CD14-positive monocyte (primary cell): Measurements from ENCODE around the gene RYR3. TPM values are rescaled to one million over a fixed set of nuclear protein-coding genes. Genes with fewer than 3 reads are reported as not detected.

Source experiments
- DNase-seq, 3 donors: peaks; one replicate each; pipeline ENCODE4 v3.0.0-alpha.2; 2011 to 2022
- H2AFZ ChIP-seq: 2 replicates; pipeline ENCODE4 v1.6.0; 2012; ENCODE audit warnings: mild to moderate bottlenecking, low read depth, low read length, inconsistent platforms; ENCODE audit not compliant: insufficient read depth, poor library complexity, severe bottlenecking
- H3K27ac ChIP-seq, 2 donors: 1 replicate in 1 of 2; 2 replicates in 1 of 2; pipeline ENCODE4 v1.5.1; 2012 to 2013; ENCODE audit warnings: low read length in 2 of 2, control low read depth in 1 of 2, inconsistent platforms in 1 of 2, low read depth in 1 of 2, mild to moderate bottlenecking in 1 of 2
- H3K27me3 ChIP-seq, 2 donors: one replicate each; pipeline versions ENCODE4 v1.6.0 to v1.6.1; 2011 to 2013; ENCODE audit warnings: low read length in 2 of 2; ENCODE audit not compliant: control insufficient read depth in 2 of 2, insufficient read depth in 2 of 2
- H3K36me3 ChIP-seq, 2 donors: replicated peaks in 1 of 2; 1 replicate in 1 of 2; 2 replicates in 1 of 2; pipeline versions ENCODE4 v1.5.1 to v1.6.1; 2012 to 2013; ENCODE audit warnings: low read length in 2 of 2, control low read depth in 1 of 2, inconsistent platforms in 1 of 2, mild to moderate bottlenecking in 1 of 2; ENCODE audit not compliant: insufficient read depth in 2 of 2, control insufficient read depth in 1 of 2
- H3K4me1 ChIP-seq, 2 donors: 1 replicate in 1 of 2; 2 replicates in 1 of 2; pipeline versions ENCODE4 v1.5.1 to v1.6.1; 2012 to 2013; ENCODE audit warnings: low read length in 2 of 2, control low read depth in 1 of 2, inconsistent platforms in 1 of 2, mild to moderate bottlenecking in 1 of 2, moderate library complexity in 1 of 2; ENCODE audit not compliant: insufficient read depth in 2 of 2, control insufficient read depth in 1 of 2
- H3K4me2 ChIP-seq: replicated peaks from 2 replicates; pipeline ENCODE3; 2012; ENCODE audit warnings: low read length, moderate library complexity, mild to moderate bottlenecking; ENCODE audit not compliant: poor library complexity, severe bottlenecking; ENCODE audit errors: extremely low read depth
- H3K4me3 ChIP-seq, 3 experiments: fragments of 200-600 bp in 1 of 3; sonication (generic) in 1 of 3; replicated peaks in 1 of 3; 1 replicate in 2 of 3; 2 replicates in 1 of 3; pipeline ENCODE4 v1.5.1; 2011 to 2013; ENCODE audit warnings: low read length in 3 of 3, mild to moderate bottlenecking in 3 of 3, control low read depth in 2 of 3, low read depth in 2 of 3, inconsistent platforms in 1 of 3, moderate library complexity in 1 of 3
- H3K79me2 ChIP-seq: 2 replicates; pipeline ENCODE4 v1.6.0; 2012; ENCODE audit warnings: mild to moderate bottlenecking, control low read depth, inconsistent platforms, low read length, moderate library complexity; ENCODE audit not compliant: insufficient read depth
- H3K9ac ChIP-seq: 2 replicates; pipeline ENCODE4 v1.6.0; 2017; ENCODE audit warnings: low read length, mild to moderate bottlenecking; ENCODE audit not compliant: insufficient read depth, poor library complexity, severe bottlenecking
- H3K9me3 ChIP-seq, 2 donors: replicated peaks in 1 of 2; 1 replicate in 1 of 2; 2 replicates in 1 of 2; pipeline versions ENCODE4 v1.5.1 to v1.6.1; 2012 to 2013; ENCODE audit warnings: low read length in 2 of 2, control low read depth in 1 of 2; ENCODE audit not compliant: control insufficient read depth in 1 of 2, insufficient read depth in 1 of 2
- H4K20me1 ChIP-seq: 2 replicates; pipeline ENCODE4 v1.6.0; 2012; ENCODE audit warnings: mild to moderate bottlenecking, low read length, control low read depth, moderate library complexity; ENCODE audit not compliant: insufficient read depth
- H3K27ac Mint-ChIP-seq, 7 donors: one replicate each; pipeline ENCODE4 v1.8.0; 2020; ENCODE audit warnings: mild to moderate bottlenecking in 7 of 7, mixed read lengths in 7 of 7, moderate library complexity in 6 of 7, inconsistent platforms in 2 of 7
- H3K27me3 Mint-ChIP-seq, 3 donors: one replicate each; pipeline ENCODE4 v1.8.0; 2021 to 2022; ENCODE audit warnings: low read depth in 3 of 3, mild to moderate bottlenecking in 3 of 3, mixed read lengths in 3 of 3, moderate library complexity in 3 of 3, inconsistent platforms in 1 of 3
- H3K36me3 Mint-ChIP-seq, 2 donors: one replicate each; pipeline ENCODE4 v1.8.0; 2020; ENCODE audit warnings: mixed read lengths in 2 of 2, inconsistent platforms in 1 of 2, mild to moderate bottlenecking in 1 of 2
- H3K4me1 Mint-ChIP-seq: one replicate; pipeline ENCODE4 v1.8.0; 2020; ENCODE audit warnings: mild to moderate bottlenecking, mixed read lengths
- H3K4me3 Mint-ChIP-seq, 2 donors: one replicate each; pipeline ENCODE4 v1.8.0; 2020; ENCODE audit warnings: mild to moderate bottlenecking in 2 of 2, mixed read lengths in 2 of 2, moderate library complexity in 1 of 2
- H3K9me3 Mint-ChIP-seq, 7 donors: one replicate each; pipeline ENCODE4 v1.8.0; 2020 to 2022; ENCODE audit warnings: mixed read lengths in 7 of 7, mild to moderate bottlenecking in 6 of 7, moderate library complexity in 6 of 7, inconsistent platforms in 2 of 7
- CTCF ChIP-seq: fragments of 200-600 bp; IDR thresholded peaks from one replicate; pipeline ENCODE4 v1.8.0; 2022; ENCODE audit warnings: antibody characterized with exemption, mild to moderate bottlenecking
- WGBS: methylation state at CpG from one replicate; pipeline ENCODE4 v1.1.5; 2013; ENCODE audit warnings: missing lambda C conversion rate; ENCODE audit not compliant: insufficient coverage; 5-methylcytosine and 5-hydroxymethylcytosine counted together
- intact Hi-C, 2 donors: fragments of 100-400 bp; cut with micrococcal nuclease; formaldehyde crosslinking; loops; one replicate each; pipeline versions ENCODE4 v1.15.0 to v1.15.1; 2023
- polyA plus RNA-seq, 3 donors: library from polyadenylated mRNA; depleted of rRNA in 1 of 3; unstranded in 2 of 3; stranded (reverse) in 1 of 3; fragments of 300-500 nt in 2 of 3; fragments of >200 nt in 1 of 3; fragmentation: Illumina TruSeq in 2 of 3; gene quantifications; 1 replicate in 2 of 3; 2 replicates in 1 of 3; pipeline ENCODE4 v1.2.3, GENCODE V29; 2012 to 2021

RYR3 gene
- polyA plus RNA-seq, 3 donors, result not detected

GRCh38 chr15:33283576-33283975, 27.2 kb upstream of the RYR3 start:
- intact Hi-C loops, result no loop called here
- Histone ChIP-seq H3K79me2 (no peaks in the 10 kb centered on the region), H3K27ac (no peak overlapping the region), H3K4me2 (no peak overlapping the region), H4K20me1 (no peaks in the 10 kb centered on the region), H3K27me3 (no peaks in the 10 kb centered on the region), H3K4me1 (no peaks in the 10 kb centered on the region), H3K9ac (no peak overlapping the region), H3K4me3 (no peak overlapping the region), H2AFZ (no peak overlapping the region), H3K9me3 (no peaks in the 10 kb centered on the region), H3K36me3 (no peaks in the 10 kb centered on the region)
- DNase-seq, result no peak
- Mint-ChIP-seq H3K9me3 (peaks cover 0 to 2% (median 0%) of the 10 kb centered on the region in 7 donors), H3K4me3 (no peak overlapping the region), H3K4me1 (no peaks in the 10 kb centered on the region), H3K27ac (no peak overlapping the region), H3K36me3 (no peaks in the 10 kb centered on the region), H3K27me3 (peaks cover 3 to 4% (median 3%) of the 10 kb centered on the region in 3 donors)
- no CpG with 5 or more reads among the region's 2 CpGs for WGBS
- no peak for TF ChIP-seq CTCF

GRCh38 chr15:33284336-33284735, 26.4 kb upstream of the RYR3 start:
- Mint-ChIP-seq H3K27me3 (peaks cover 0 to 4% (median 3%) of the 10 kb centered on the region in 3 donors), H3K36me3 (no peaks in the 10 kb centered on the region), H3K9me3 (peaks cover 0 to 2% (median 0%) of the 10 kb centered on the region in 7 donors), H3K4me1 (no peaks in the 10 kb centered on the region), H3K4me3 (no peak overlapping the region), H3K27ac (no peak overlapping the region)
- H3K9ac ChIP-seq, result no peak overlapping the region
- H3K4me2 ChIP-seq, result no peak overlapping the region
- intact Hi-C loops, result no loop called here
- no peak for TF ChIP-seq CTCF
- no peak overlapping the region for H2AFZ ChIP-seq
- H4K20me1 ChIP-seq, result no peaks in the 10 kb centered on the region
- H3K79me2 ChIP-seq, result no peaks in the 10 kb centered on the region
- no peaks in the 10 kb centered on the region for H3K9me3 ChIP-seq
- H3K4me3 ChIP-seq, result no peak overlapping the region
- no peaks in the 10 kb centered on the region for H3K36me3 ChIP-seq
- H3K27ac ChIP-seq, result no peak overlapping the region
- WGBS, result no CpG with 5 or more reads among the region's 1 CpG
- DNase-seq, result no peak
- no peaks in the 10 kb centered on the region for H3K4me1 ChIP-seq
- H3K27me3 ChIP-seq, result no peaks in the 10 kb centered on the region
